Vagina (tissue), 2 donors: Measurements from ENCODE around the gene KDM4C. TPM values are rescaled to one million over a fixed set of nuclear protein-coding genes. Genes with fewer than 3 reads are reported as not detected.

Experiments used
- DNase-seq, 2 donors: peaks; one replicate each; pipeline ENCODE4 v3.0.0-alpha.2; 2017; ENCODE audit errors: extremely low spot score in 2 of 2
- H3K27ac ChIP-seq: fragments of 200-600 bp; sonication (generic); one replicate; pipeline ENCODE4 v1.5.1; 2019
- H3K27me3 ChIP-seq: fragments of 200-600 bp; sonication (generic); one replicate; pipeline ENCODE4 v1.5.1; 2019
- H3K36me3 ChIP-seq, 2 donors: fragments of 200-600 bp; sonication (generic); one replicate each; pipeline ENCODE4 v1.5.1; 2017 to 2019
- H3K4me1 ChIP-seq: fragments of 200-600 bp; sonication (generic); one replicate; pipeline ENCODE4 v1.5.1; 2019
- H3K4me3 ChIP-seq, 2 donors: fragments of 200-600 bp; sonication (generic); 1 replicate in 1 of 2; 2 replicates in 1 of 2; pipeline ENCODE4 v1.5.1; 2016 to 2019
- H3K9me3 ChIP-seq: fragments of 200-600 bp; sonication (generic); one replicate; pipeline ENCODE4 v1.5.1; 2019
- CTCF ChIP-seq, 3 experiments: fragments of 450-650 bp in 2 of 3; fragments of 200-600 bp in 1 of 3; sonication (generic) in 1 of 3; IDR thresholded peaks; one replicate each; pipeline ENCODE4 v1.5.1; 2017 to 2019; ENCODE audit warnings: antibody characterized with exemption in 3 of 3, mild to moderate bottlenecking in 2 of 3, moderate library complexity in 2 of 3
- POLR2A ChIP-seq, 2 donors: fragments of 450-650 bp; IDR thresholded peaks; one replicate each; pipeline ENCODE4 v1.6.1; 2017; ENCODE audit warnings: antibody characterized with exemption in 2 of 2, mild to moderate bottlenecking in 2 of 2, moderate library complexity in 2 of 2
- POLR2AphosphoS5 ChIP-seq, 2 donors: sonication (generic); formaldehyde crosslinking; IDR thresholded peaks; one replicate each; pipeline ENCODE4 v1.9.0; 2017; ENCODE audit warnings: antibody characterized with exemption in 2 of 2, mild to moderate bottlenecking in 2 of 2, low read depth in 1 of 2; ENCODE audit not compliant: insufficient read depth in 1 of 2
- intact Hi-C: fragments of 100-400 bp; cut with DNase I; formaldehyde crosslinking; loops from one replicate; pipeline ENCODE4 v1.15.1; 2023
- total RNA-seq: library from RNA; depleted of rRNA; stranded (reverse); fragments of >200 nt; gene quantifications from one replicate; pipeline ENCODE4 v1.2.3, GENCODE V29; 2016

The KDM4C gene
- total RNA-seq, 1 donor from 2014 or later: 35.6 TPM

GRCh38 chr9:6758498-6759184, 868 bp downstream of the KDM4C start:
- H3K27me3 ChIP-seq: no peaks in the 10 kb centered on the region
- DNase-seq: peak in 1 of 2 donors; percentile 92
- no peaks in the 10 kb centered on the region for H3K36me3 ChIP-seq
- TF ChIP-seq POLR2AphosphoS5 (IDR thresholded peaks at IDR 0.05; ENCODE audit: insufficient read depth in 1 of 2, low read depth in 1 of 2) (no peak), CTCF (IDR thresholded peaks at IDR 0.05) (peak in 1 of 3 experiments; percentile 15), POLR2A (IDR thresholded peaks at IDR 0.05) (no peak)
- intact Hi-C loops: loop anchor here (5.0 kb wide), 2 partner anchors 76 to 346 kb away; partner anchors contain the start of gene UHRF2
- no peaks in the 10 kb centered on the region for H3K9me3 ChIP-seq
- peak overlapping the region; percentile 61 to 100 for H3K4me3 ChIP-seq
- peaks cover 15% of the 10 kb centered on the region for H3K4me1 ChIP-seq
- H3K27ac ChIP-seq: peak overlapping the region; percentile 99

- Histone ChIP-seq H3K4me3 (peak overlapping the region; percentile 61 to 100), H3K36me3 (no peaks in the 10 kb centered on the region), H3K27ac (peak overlapping the region; percentile 99), H3K27me3 (no peaks in the 10 kb centered on the region), H3K4me1 (peaks cover 21% of the 10 kb centered on the region), H3K9me3 (no peaks in the 10 kb centered on the region)
- no peak for DNase-seq
- TF ChIP-seq POLR2AphosphoS5 (IDR thresholded peaks at IDR 0.05; ENCODE audit: insufficient read depth in 1 of 2, low read depth in 1 of 2): no peak
- no peak for TF ChIP-seq CTCF (IDR thresholded peaks at IDR 0.05)
- no peak for TF ChIP-seq POLR2A (IDR thresholded peaks at IDR 0.05)
- intact Hi-C loops: loop anchor here (5.0 kb wide), 2 partner anchors 77 to 347 kb away; partner anchors contain the start of gene UHRF2
Measured at GRCh38 chr9:6759185-6759977, 1.6 kb downstream of the KDM4C start.

GRCh38 chr9:6761306-6761705, 3.5 kb downstream of the KDM4C start:
- no peak for DNase-seq
- H3K27ac ChIP-seq: no peak overlapping the region
- peaks cover 28% of the 10 kb centered on the region for H3K4me1 ChIP-seq
- H3K27me3 ChIP-seq: no peaks in the 10 kb centered on the region
- intact Hi-C loops: no loop called here
- no peak overlapping the region for H3K4me3 ChIP-seq
- H3K36me3 ChIP-seq: no peaks in the 10 kb centered on the region
- TF ChIP-seq POLR2A (IDR thresholded peaks at IDR 0.05) (no peak), POLR2AphosphoS5 (IDR thresholded peaks at IDR 0.05; ENCODE audit: insufficient read depth in 1 of 2, low read depth in 1 of 2) (no peak), CTCF (IDR thresholded peaks at IDR 0.05) (no peak)
- H3K9me3 ChIP-seq: no peaks in the 10 kb centered on the region

- Histone ChIP-seq H3K36me3 (no peaks in the 10 kb centered on the region), H3K4me1 (peaks cover 23% of the 10 kb centered on the region), H3K27ac (no peak overlapping the region), H3K4me3 (no peak overlapping the region), H3K27me3 (no peaks in the 10 kb centered on the region), H3K9me3 (no peaks in the 10 kb centered on the region)
- TF ChIP-seq POLR2AphosphoS5 (IDR thresholded peaks at IDR 0.05; ENCODE audit: insufficient read depth in 1 of 2, low read depth in 1 of 2): no peak
- TF ChIP-seq POLR2A (IDR thresholded peaks at IDR 0.05): no peak
- TF ChIP-seq CTCF (IDR thresholded peaks at IDR 0.05): no peak
- no peak for DNase-seq
- intact Hi-C loops: no loop called here
Measured at GRCh38 chr9:6763244-6763643, 5.5 kb downstream of the KDM4C start.
